Activated naive CD4-positive, alpha-beta T cell treated with anti-CD3 and anti-CD28 coated beads for 36 hours (primary cell): ENCODE results near the gene LAMTOR4. TPM values are rescaled to one million over a fixed set of nuclear protein-coding genes. Genes with fewer than 3 reads are reported as not detected.

Experiments
- CTCF ChIA-PET: fragments of 350-600 bp; sonication (Branson Sonifier 250); formaldehyde crosslinking; loops from one replicate; lab custom pipeline; 2021; ENCODE audit warnings: antibody characterized with exemption; lab: Charles Lee
- DNase-seq: peaks from one replicate; pipeline ENCODE4 v3.0.0-alpha.2; 2020
- H3K27ac Mint-ChIP-seq: one replicate; pipeline ENCODE4 v1.8.0; 2021; ENCODE audit warnings: mild to moderate bottlenecking, mixed read lengths
- H3K27me3 Mint-ChIP-seq: one replicate; pipeline ENCODE4 v1.8.0; 2021; ENCODE audit warnings: low read depth, mixed read lengths
- H3K36me3 Mint-ChIP-seq: one replicate; pipeline ENCODE4 v1.8.0; 2021; ENCODE audit warnings: low read depth, mixed read lengths
- H3K4me1 Mint-ChIP-seq: one replicate; pipeline ENCODE4 v1.8.0; 2021; ENCODE audit warnings: low read depth, mixed read lengths
- H3K4me3 Mint-ChIP-seq: one replicate; pipeline ENCODE4 v1.8.0; 2021; ENCODE audit warnings: mild to moderate bottlenecking, moderate library complexity, mixed read lengths
- H3K9me3 Mint-ChIP-seq: one replicate; pipeline ENCODE4 v1.8.0; 2021; ENCODE audit warnings: mixed read lengths
- intact Hi-C: fragments of 100-400 bp; cut with micrococcal nuclease; formaldehyde crosslinking; loops from one replicate; pipeline ENCODE4 v1.15.1; 2023
- total RNA-seq, 2 experiments: library from RNA; stranded (reverse); gene quantifications; one replicate each; pipeline ENCODE4 v1.2.3, GENCODE V29; 2021

Gene LAMTOR4
- total RNA-seq, 2 experiments from 2014 or later: 129 to 135 TPM

- CTCF ChIA-PET: interaction anchor here (1.2 kb wide), 1 partner anchor 9 kb away, joined by 3 read pairs; no protein-coding TSS in a partner anchor
- intact Hi-C loops: no loop called here
- no peaks in the 10 kb centered on the region for H3K4me1 Mint-ChIP-seq
- H3K9me3 Mint-ChIP-seq: no peaks in the 10 kb centered on the region
- no peak overlapping the region for H3K27ac Mint-ChIP-seq
- no peak for DNase-seq
- peaks cover 10% of the 10 kb centered on the region for H3K36me3 Mint-ChIP-seq
- H3K4me3 Mint-ChIP-seq: no peak overlapping the region
- H3K27me3 Mint-ChIP-seq: no peaks in the 10 kb centered on the region
Measured at GRCh38 chr7:100111156-100111555, 37.6 kb upstream of the LAMTOR4 start.

GRCh38 chr7:100111914-100112313, 36.8 kb upstream of the LAMTOR4 start:
- Mint-ChIP-seq H3K4me1 (no peaks in the 10 kb centered on the region), H3K27me3 (no peaks in the 10 kb centered on the region), H3K27ac (no peak overlapping the region), H3K36me3 (peaks cover 12% of the 10 kb centered on the region), H3K4me3 (no peak overlapping the region), H3K9me3 (no peaks in the 10 kb centered on the region)
- CTCF ChIA-PET: interaction anchor here (1.2 kb wide), 1 partner anchor 9 kb away, joined by 3 read pairs; no protein-coding TSS in a partner anchor
- DNase-seq: no peak
- intact Hi-C loops: no loop called here

- peaks cover 10% of the 10 kb centered on the region for H3K4me1 Mint-ChIP-seq
- peaks cover 8% of the 10 kb centered on the region for H3K36me3 Mint-ChIP-seq
- no peak overlapping the region for H3K27ac Mint-ChIP-seq
- H3K9me3 Mint-ChIP-seq: no peaks in the 10 kb centered on the region
- intact Hi-C loops: no loop called here
- DNase-seq: no peak
- no peaks in the 10 kb centered on the region for H3K27me3 Mint-ChIP-seq
- no peak overlapping the region for H3K4me3 Mint-ChIP-seq
- CTCF ChIA-PET: no interaction called here
Measured at GRCh38 chr7:100115026-100115425, 33.7 kb upstream of the LAMTOR4 start.

- Mint-ChIP-seq H3K27ac (peak overlapping the region; percentile 95), H3K27me3 (no peaks in the 10 kb centered on the region), H3K4me3 (peak overlapping the region; percentile 93), H3K36me3 (peaks cover 6% of the 10 kb centered on the region), H3K9me3 (no peaks in the 10 kb centered on the region), H3K4me1 (peaks cover 17% of the 10 kb centered on the region)
- intact Hi-C loops: loop anchor here (1.0 kb wide), 3 partner anchors 9 to 311 kb away; partner anchors contain the start of genes AP4M1, MCM7 and MEPCE
- CTCF ChIA-PET: no interaction called here
- no peak for DNase-seq
Measured at GRCh38 chr7:100118388-100119071, 30.2 kb upstream of the LAMTOR4 start.

- peaks cover 7% of the 10 kb centered on the region for H3K36me3 Mint-ChIP-seq
- no peaks in the 10 kb centered on the region for H3K27me3 Mint-ChIP-seq
- CTCF ChIA-PET: interaction anchor here (1.4 to 2.5 kb wide), 2 partner anchors 11 to 14 kb away, joined by 3 to 7 read pairs; no protein-coding TSS in a partner anchor
- peaks cover 18% of the 10 kb centered on the region for H3K4me1 Mint-ChIP-seq
- peak within 1 kb of the TSS; percentile 95 for H3K27ac Mint-ChIP-seq
- DNase-seq: peak; percentile 96
- H3K9me3 Mint-ChIP-seq: no peaks in the 10 kb centered on the region
- intact Hi-C loops: loop anchor here (1.0 kb wide), 3 partner anchors 8 to 310 kb away; partner anchors contain the start of genes AP4M1, MCM7 and MEPCE
- peak within 1 kb of the TSS; percentile 93 for H3K4me3 Mint-ChIP-seq
Measured at GRCh38 chr7:100119072-100119969, 29.4 kb upstream of the LAMTOR4 start, which contains the start of the genes CNPY4 and TAF6. Gene CNPY4 (plus strand): TSS chr7:100119634. CDS start chr7:100119745, 111 bp downstream. Gene TAF6 (minus strand): TSS chr7:100119358. CDS start chr7:100114209, 5,149 bp downstream.

- Mint-ChIP-seq H3K4me3 (peak overlapping the region; percentile 93), H3K27me3 (no peaks in the 10 kb centered on the region), H3K36me3 (peaks cover 11% of the 10 kb centered on the region), H3K4me1 (peaks cover 26% of the 10 kb centered on the region), H3K9me3 (no peaks in the 10 kb centered on the region), H3K27ac (peak overlapping the region; percentile 95)
- DNase-seq: peak; percentile 80
- CTCF ChIA-PET: interaction anchor here (1.4 to 2.5 kb wide), 2 partner anchors 10 to 13 kb away, joined by 3 to 7 read pairs; no protein-coding TSS in a partner anchor
- intact Hi-C loops: loop anchor here (1.0 kb wide), 5 partner anchors 7 to 309 kb away; partner anchors contain the start of genes AP4M1, LAMTOR4, MCM7 and MEPCE
Measured at GRCh38 chr7:100119970-100120732, 28.6 kb upstream of the LAMTOR4 start.

- Mint-ChIP-seq H3K27me3 (no peaks in the 10 kb centered on the region), H3K4me1 (peaks cover 31% of the 10 kb centered on the region), H3K9me3 (no peaks in the 10 kb centered on the region), H3K27ac (peak overlapping the region; percentile 95), H3K4me3 (peak overlapping the region; percentile 93), H3K36me3 (peaks cover 14% of the 10 kb centered on the region)
- CTCF ChIA-PET: interaction anchor here (0.6 to 2.5 kb wide), 4 partner anchors 10 to 202 kb away, joined by 3 to 7 read pairs (median 4); no protein-coding TSS in a partner anchor
- DNase-seq: no peak
- intact Hi-C loops: loop anchor here (1.0 kb wide), 2 partner anchors 28 to 100 kb away; partner anchors contain the start of gene LAMTOR4
Measured at GRCh38 chr7:100120733-100121036, 28.0 kb upstream of the LAMTOR4 start.

- H3K4me1 Mint-ChIP-seq: peaks cover 32% of the 10 kb centered on the region
- H3K4me3 Mint-ChIP-seq: no peak overlapping the region
- CTCF ChIA-PET: interaction anchor here (2.0 to 2.5 kb wide), 2 partner anchors 9 to 11 kb away, joined by 7 read pairs; no protein-coding TSS in a partner anchor
- no peaks in the 10 kb centered on the region for H3K27me3 Mint-ChIP-seq
- no peak for DNase-seq
- H3K9me3 Mint-ChIP-seq: no peaks in the 10 kb centered on the region
- peaks cover 13% of the 10 kb centered on the region for H3K36me3 Mint-ChIP-seq
- intact Hi-C loops: no loop called here
- H3K27ac Mint-ChIP-seq: no peak overlapping the region
Measured at GRCh38 chr7:100122067-100122466, 26.7 kb upstream of the LAMTOR4 start.

- no peaks in the 10 kb centered on the region for H3K27me3 Mint-ChIP-seq
- H3K27ac Mint-ChIP-seq: no peak overlapping the region
- no peak overlapping the region for H3K4me3 Mint-ChIP-seq
- no peak for DNase-seq
- H3K9me3 Mint-ChIP-seq: no peaks in the 10 kb centered on the region
- CTCF ChIA-PET: interaction anchor here (0.6 to 2.0 kb wide), 2 partner anchors 10 to 24 kb away, joined by 4 to 7 read pairs; no protein-coding TSS in a partner anchor
- H3K36me3 Mint-ChIP-seq: peaks cover 13% of the 10 kb centered on the region
- intact Hi-C loops: no loop called here
- H3K4me1 Mint-ChIP-seq: peaks cover 32% of the 10 kb centered on the region
Measured at GRCh38 chr7:100122568-100122967, 26.1 kb upstream of the LAMTOR4 start.

GRCh38 chr7:100124301-100125230, 24.2 kb upstream of the LAMTOR4 start:
- CTCF ChIA-PET: interaction anchor here (0.6 to 1.0 kb wide), 6 partner anchors 42 to 1023 kb away, joined by 3 to 4 read pairs (median 3); no protein-coding TSS in a partner anchor
- Mint-ChIP-seq H3K4me3 (peak overlapping the region; percentile 13), H3K9me3 (no peaks in the 10 kb centered on the region), H3K27ac (peak overlapping the region; percentile 38), H3K36me3 (peaks cover 13% of the 10 kb centered on the region), H3K27me3 (no peaks in the 10 kb centered on the region), H3K4me1 (peaks cover 31% of the 10 kb centered on the region)
- intact Hi-C loops: loop anchor here (5.0 kb wide), 1 partner anchor 717 kb away; the partner anchor contains the start of genes BUD31 and PDAP1
- no peak for DNase-seq
